Measurements from ENCODE around the gene IL15. TPM values are rescaled to one million over a fixed set of nuclear protein-coding genes. Genes with fewer than 3 reads are reported as not detected.

The IL15 gene
- total RNA-seq, 1 donor from 2014 or later: 0.98 TPM

- no peak for DNase-seq (ENCODE audit: low spot score, unreplicated experiment)
- Mint-ChIP-seq H3K36me3 (ENCODE audit: insufficient read depth) (no peaks in the 10 kb centered on the region), H3K4me3 (ENCODE audit: low read depth) (no peak overlapping the region), H3K27ac (no peak overlapping the region), H3K27me3 (no peaks in the 10 kb centered on the region), H3K9me3 (ENCODE audit: low read depth) (peaks cover 4% of the 10 kb centered on the region), H3K4me1 (ENCODE audit: low read depth) (no peaks in the 10 kb centered on the region)
- TF ChIP-seq CTCF (IDR thresholded peaks at IDR 0.05; ENCODE audit: unreplicated experiment): peak; percentile 63
Observed at GRCh38 chr4:141711211-141711610, 74.8 kb downstream of the IL15 start.

DNA sequence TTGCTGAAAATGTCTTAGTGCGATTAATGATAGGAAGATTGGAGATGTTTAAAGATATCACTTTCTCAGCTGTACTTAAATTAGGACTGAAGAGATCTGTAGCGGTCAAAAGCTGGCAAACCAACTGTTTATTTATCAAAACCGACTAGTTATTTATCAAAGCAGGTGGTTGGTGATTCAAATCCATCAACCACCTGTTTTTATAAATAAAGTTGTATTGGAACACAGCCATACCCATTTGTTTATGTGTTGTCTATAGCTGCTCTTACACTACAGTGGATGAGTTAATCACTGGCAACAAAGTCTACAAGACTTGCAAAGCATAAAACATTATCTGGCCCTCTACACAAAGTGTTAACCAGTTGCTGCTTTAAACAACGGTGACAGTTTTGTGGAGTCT lies 76.8 kb downstream of the IL15 start:
- no peak for TF ChIP-seq CTCF (IDR thresholded peaks at IDR 0.05; ENCODE audit: unreplicated experiment)
- H3K4me1 Mint-ChIP-seq (ENCODE audit: low read depth): no peaks in the 10 kb centered on the region
- no peak overlapping the region for H3K27ac Mint-ChIP-seq
- no peak for DNase-seq (ENCODE audit: low spot score, unreplicated experiment)
- no peaks in the 10 kb centered on the region for H3K27me3 Mint-ChIP-seq
- H3K36me3 Mint-ChIP-seq (ENCODE audit: insufficient read depth): no peaks in the 10 kb centered on the region
- H3K9me3 Mint-ChIP-seq (ENCODE audit: low read depth): peaks cover 5% of the 10 kb centered on the region
- no peak overlapping the region for H3K4me3 Mint-ChIP-seq (ENCODE audit: low read depth)

GRCh38 chr4:141713771-141714445 lies 77.5 kb downstream of the IL15 start:
- Mint-ChIP-seq H3K36me3 (ENCODE audit: insufficient read depth) (no peaks in the 10 kb centered on the region), H3K27me3 (no peaks in the 10 kb centered on the region), H3K4me1 (ENCODE audit: low read depth) (no peaks in the 10 kb centered on the region), H3K27ac (no peak overlapping the region), H3K4me3 (ENCODE audit: low read depth) (no peak overlapping the region), H3K9me3 (ENCODE audit: low read depth) (peaks cover 5% of the 10 kb centered on the region)
- DNase-seq (ENCODE audit: low spot score, unreplicated experiment): no peak
- no peak for TF ChIP-seq CTCF (IDR thresholded peaks at IDR 0.05; ENCODE audit: unreplicated experiment)

DNA sequence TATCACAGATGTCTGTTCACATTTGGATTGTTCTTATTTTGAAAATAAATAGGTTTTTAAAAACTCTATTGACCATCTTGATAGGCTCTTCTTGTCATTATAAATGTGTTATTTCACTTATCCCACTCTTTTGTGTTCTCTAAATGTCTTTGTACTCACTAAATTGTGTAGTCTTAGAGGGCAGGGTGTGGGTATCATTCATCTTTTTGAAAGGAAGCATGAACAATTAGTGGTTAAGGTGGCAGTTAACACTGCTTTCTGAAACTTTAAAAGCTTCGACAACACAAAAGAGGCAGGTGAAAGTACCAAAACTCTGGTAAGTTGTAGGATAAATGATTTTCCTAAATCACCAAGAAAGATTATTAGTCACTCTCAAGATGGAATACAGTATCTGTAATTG lies 83.2 kb downstream of the IL15 start:
- peaks cover 5% of the 10 kb centered on the region for H3K9me3 Mint-ChIP-seq (ENCODE audit: low read depth)
- no peak for DNase-seq (ENCODE audit: low spot score, unreplicated experiment)
- H3K4me1 Mint-ChIP-seq (ENCODE audit: low read depth): no peaks in the 10 kb centered on the region
- TF ChIP-seq CTCF (IDR thresholded peaks at IDR 0.05; ENCODE audit: unreplicated experiment): no peak
- no peak overlapping the region for H3K27ac Mint-ChIP-seq
- no peak overlapping the region for H3K4me3 Mint-ChIP-seq (ENCODE audit: low read depth)
- H3K36me3 Mint-ChIP-seq (ENCODE audit: insufficient read depth): no peaks in the 10 kb centered on the region
- H3K27me3 Mint-ChIP-seq: no peaks in the 10 kb centered on the region

- H3K27ac Mint-ChIP-seq: no peak overlapping the region
- H3K27me3 Mint-ChIP-seq: no peaks in the 10 kb centered on the region
- no peak overlapping the region for H3K4me3 Mint-ChIP-seq (ENCODE audit: low read depth)
- DNase-seq (ENCODE audit: low spot score, unreplicated experiment): no peak
- H3K9me3 Mint-ChIP-seq (ENCODE audit: low read depth): peaks cover 5% of the 10 kb centered on the region
- no peaks in the 10 kb centered on the region for H3K4me1 Mint-ChIP-seq (ENCODE audit: low read depth)
- no peak for TF ChIP-seq CTCF (IDR thresholded peaks at IDR 0.05; ENCODE audit: unreplicated experiment)
- H3K36me3 Mint-ChIP-seq (ENCODE audit: insufficient read depth): no peaks in the 10 kb centered on the region
Observed at GRCh38 chr4:141721174-141721573, 84.8 kb downstream of the IL15 start.
